DMS114 treated with DMSO at 0.1 percent for 48 hours (cell line): ENCODE measurements around the gene AAK1.

Source experiments
- DNase-seq: peaks from one replicate; lab custom pipeline; 2025; ENCODE audit not compliant: unreplicated experiment; lab: John Stamatoyannopoulos, UW

Gene AAK1

GRCh38 chr2:69546646-69547045 is 96.9 kb downstream of the AAK1 start:
- DNase-seq, result no peak

- no peak for DNase-seq
Measured at GRCh38 chr2:69545477-69545932, 98.0 kb downstream of the AAK1 start.

DNA sequence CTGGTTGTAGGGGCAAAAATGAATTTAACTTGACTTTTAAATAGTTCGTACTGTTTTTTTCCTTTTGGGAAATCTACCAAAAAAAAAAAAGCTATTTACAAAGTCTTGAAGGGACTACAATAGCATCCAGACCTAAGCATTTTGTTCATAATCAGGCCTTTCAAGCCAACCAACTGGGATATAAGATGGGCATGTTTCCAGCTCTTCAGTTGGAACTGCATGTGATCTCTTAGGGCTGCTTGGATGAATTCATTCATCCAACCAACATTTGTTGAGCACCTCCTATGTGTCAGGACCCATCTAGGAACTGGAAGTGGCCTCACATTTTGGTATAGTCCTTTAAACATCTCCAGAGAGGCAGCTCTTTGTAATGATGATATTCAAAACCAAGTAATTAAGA is 98.6 kb downstream of the AAK1 start:
- no peak for DNase-seq

DNA sequence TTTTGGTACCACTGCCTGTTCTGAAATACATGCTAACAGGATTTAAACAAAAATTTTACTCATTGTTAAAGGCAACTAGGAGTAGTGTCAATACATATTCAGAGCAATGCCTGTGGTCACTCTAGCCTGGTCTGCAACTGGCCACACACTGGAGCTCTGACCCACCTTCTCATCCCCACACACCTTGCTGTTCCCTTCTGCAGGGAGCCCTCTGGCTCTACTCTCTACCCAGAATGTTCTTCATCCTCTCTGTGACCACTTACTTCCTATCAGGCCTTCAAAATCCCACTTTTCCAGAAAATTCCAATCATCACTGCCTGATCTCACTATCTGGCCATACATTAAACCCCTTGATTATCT is 104.0 kb downstream of the AAK1 start:
- DNase-seq, result no peak

DNA sequence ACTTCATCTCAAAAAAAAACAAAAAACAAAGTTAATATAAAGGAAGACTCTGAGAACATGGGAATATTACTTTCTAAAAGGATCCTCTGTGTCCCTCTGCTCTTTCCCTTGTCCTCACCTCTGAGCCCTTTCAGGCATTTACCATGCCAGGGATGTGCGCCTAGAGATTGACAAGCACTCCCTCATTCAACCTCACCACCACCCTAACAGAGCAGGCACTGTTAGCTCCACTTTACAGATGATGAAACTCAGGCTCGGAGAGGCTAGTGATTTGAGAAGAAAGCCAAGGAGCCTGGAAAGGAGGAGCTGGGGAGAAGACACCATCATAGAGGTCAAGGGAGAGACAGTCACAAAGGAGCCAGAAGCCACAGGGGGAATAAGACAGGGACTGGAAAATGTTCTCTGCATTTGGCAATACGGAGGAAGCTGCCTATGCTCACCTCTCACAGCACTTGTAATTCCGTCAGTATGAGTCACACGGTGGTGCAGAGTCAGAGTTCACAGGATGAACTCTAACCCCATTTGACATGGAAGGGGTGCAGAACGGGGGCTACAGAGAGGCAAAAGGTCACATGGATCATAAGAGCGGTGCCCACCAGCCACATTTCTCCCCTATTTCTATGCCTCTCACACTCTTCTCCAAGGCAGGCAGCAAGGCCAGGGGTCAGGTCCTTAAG is 104.5 kb downstream of the AAK1 start:
- no peak for DNase-seq

- no peak for DNase-seq
Measured at GRCh38 chr2:69538249-69538648, 105.3 kb downstream of the AAK1 start.

DNA sequence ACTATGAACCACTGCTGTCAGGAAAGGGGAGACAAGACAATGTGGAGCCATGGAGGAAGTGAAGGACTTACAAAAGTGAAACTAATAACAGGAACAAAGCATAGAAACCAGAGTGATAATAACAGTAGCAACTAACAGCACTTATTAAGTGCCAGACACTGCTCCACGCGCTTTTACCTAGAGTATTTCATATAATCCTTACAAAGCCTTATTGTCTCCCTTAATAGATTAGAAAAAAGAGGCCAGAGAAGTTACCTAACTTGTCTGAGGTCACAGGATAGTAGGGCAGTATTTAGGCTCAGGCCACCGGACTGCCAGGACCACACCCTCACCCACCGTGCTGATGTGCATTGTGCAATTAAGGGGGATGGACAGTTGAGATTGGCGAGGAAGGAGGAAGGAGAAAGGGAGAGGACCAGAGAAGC is 107.7 kb downstream of the AAK1 start:
- no peak for DNase-seq

DNA sequence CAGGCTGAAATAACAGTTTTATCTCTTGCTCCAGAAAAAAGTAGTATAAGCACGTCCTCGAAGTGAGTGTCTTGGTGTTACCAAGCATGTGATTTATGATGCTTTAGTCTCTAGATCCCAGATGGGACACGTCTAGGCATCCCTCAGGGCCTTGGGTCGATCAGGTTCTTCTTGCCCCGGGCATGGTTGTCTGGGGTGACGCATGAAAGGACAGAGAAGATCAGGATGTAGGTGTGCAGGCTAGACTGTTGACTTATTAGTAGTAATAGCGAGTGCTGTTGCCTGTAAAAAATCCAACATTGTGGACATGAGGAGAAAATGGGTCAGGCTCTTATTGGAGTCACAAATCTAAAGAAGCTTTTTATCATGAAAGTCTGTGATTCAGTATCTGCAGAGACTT is 112.4 kb downstream of the AAK1 start:
- DNase-seq, result no peak

DNA sequence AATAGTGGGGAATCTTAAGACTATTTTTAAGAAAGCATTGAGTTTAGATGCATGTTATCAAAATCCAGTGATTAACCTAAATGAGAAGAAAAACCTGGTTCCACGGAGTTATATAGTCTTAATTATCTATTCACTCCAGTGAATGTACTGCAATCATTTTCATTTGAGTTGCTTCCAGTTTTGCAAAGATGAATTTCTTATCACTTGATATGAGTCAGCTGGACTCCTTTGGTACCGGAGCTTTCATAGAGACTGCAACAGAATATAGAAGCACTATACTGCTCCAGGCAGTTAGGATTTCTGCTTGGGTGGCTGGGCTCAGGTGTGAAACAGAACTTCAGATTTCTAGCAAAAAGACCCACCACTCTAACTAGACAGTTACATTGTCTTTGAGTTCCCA is 114.1 kb downstream of the AAK1 start:
- no peak for DNase-seq

DNA sequence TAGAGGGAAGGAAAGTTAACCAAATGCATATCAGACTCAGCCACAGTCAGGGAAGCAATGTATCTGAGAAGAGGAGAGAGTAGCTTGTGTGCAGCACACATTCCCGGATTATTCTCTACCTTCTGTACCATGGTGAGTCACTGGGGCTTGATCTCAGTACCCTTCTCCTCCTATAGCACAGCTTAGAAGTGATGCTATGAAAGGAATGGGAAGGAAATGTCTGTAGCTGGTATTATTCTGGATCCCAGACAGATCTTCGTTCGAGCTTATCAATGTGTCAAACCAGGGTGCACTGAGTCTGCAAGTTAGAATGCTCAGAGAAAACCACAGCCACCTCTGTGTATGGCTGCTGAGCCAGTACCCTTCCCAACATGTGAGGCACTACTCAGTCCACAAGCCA is 118.3 kb downstream of the AAK1 start:
- DNase-seq, result no peak

GRCh38 chr2:69524799-69525198 is 118.7 kb downstream of the AAK1 start:
- no peak for DNase-seq

DNA sequence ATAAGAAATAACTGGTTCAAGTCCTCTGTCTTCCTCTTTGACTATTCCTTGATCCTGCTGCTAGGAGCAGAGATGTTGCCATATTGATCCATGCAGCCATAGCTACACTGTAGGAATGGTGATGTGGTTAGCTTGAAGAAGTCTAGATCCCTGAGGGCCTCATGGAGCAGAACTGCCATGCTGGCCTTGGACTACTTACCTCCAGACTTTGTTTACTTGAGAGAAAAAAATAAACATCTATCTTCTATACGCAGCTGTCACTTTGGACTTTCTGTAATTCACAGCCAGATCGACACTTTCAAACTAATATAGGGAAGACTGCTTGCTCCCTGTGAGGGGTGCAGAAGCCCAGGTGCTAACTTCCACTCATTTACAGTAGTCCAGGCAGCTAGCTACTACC is 121.8 kb downstream of the AAK1 start:
- DNase-seq, result no peak

GRCh38 chr2:69518841-69519240 is 124.7 kb downstream of the AAK1 start:
- DNase-seq, result no peak

- DNase-seq, result no peak
Measured at GRCh38 chr2:69517410-69517809, 126.1 kb downstream of the AAK1 start.

- no peak for DNase-seq
Measured at GRCh38 chr2:69514819-69515218, 128.7 kb downstream of the AAK1 start.

DNA sequence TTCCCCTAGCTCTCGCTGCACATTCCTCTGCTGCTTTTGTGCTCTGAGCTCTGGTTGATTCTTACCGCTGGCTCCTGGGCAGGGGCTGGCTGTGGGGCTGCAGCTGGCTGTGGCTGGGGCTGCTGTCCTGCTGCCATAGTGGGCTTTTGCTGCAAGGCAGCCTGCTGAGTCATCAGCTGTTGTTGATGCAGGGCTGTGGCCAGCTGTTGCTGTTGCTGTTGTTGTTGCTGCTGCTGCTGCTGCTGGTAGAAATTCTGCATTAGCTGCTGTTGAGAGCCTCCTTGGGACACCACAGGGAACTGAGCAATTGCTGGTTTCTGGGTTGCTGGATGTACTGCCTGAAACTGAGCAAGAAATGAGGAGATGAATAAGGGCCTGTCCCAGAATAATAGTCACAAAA is 129.1 kb downstream of the AAK1 start:
- no peak for DNase-seq

GRCh38 chr2:69512446-69512845 is 131.1 kb downstream of the AAK1 start:
- no peak for DNase-seq

- no peak for DNase-seq
Measured at GRCh38 chr2:69510204-69510603, 133.3 kb downstream of the AAK1 start.

DNA sequence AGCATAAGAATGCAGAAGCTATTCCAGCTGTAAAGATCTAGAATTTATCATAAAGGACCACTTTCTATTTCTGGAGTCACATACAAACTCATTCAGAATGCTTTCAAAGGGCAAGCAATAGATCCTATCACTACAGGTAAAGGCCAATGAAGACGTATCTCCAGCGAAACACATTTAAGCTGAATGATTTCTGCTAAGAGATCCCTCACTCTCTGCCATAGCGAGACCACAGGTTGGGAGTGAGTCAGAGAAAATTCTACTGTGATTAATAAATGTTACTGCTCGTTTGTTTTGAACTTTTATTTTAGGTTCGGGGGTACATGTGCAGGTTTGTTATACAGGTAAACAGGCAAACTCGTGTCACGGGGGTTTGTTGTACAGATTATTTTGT is 133.8 kb downstream of the AAK1 start:
- DNase-seq, result no peak

- DNase-seq, result no peak
Measured at GRCh38 chr2:69509011-69509749, 134.4 kb downstream of the AAK1 start.

DNA sequence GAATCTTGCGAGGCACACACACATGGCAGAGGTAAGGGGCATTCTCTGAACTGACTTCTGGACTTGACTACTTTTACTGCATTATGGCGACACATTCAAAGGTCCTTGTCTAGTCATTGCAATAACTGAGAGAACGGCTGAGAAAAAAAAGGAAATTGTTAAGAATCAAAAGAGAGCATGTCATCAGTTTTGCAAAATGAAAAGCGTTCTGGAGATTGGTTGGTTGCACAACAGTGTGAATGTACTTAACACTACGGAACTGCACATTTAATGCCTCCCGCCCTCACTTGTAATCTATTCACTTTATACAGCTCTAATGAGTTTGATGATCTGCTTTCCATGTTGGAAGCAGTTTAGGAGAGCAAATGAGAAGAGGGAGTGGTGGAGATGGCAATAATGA is 137.8 kb downstream of the AAK1 start:
- DNase-seq, result no peak

- DNase-seq, result no peak
Measured at GRCh38 chr2:69501301-69501700, 142.2 kb downstream of the AAK1 start.

GRCh38 chr2:69499966-69500365 is 143.6 kb downstream of the AAK1 start:
- no peak for DNase-seq
